ENCODE results near the gene SPEF1. TPM values are rescaled to one million over a fixed set of nuclear protein-coding genes. Genes with fewer than 3 reads are reported as not detected.
A peak's percentile ranks its signal among the peaks of the same experiment; 100 is the strongest.

Gene SPEF1
- total and polyA plus RNA-seq, 2 of the 4 experiments (the other 2 are of a cell fraction) = 0.15 TPM; not detected in 1

DNA sequence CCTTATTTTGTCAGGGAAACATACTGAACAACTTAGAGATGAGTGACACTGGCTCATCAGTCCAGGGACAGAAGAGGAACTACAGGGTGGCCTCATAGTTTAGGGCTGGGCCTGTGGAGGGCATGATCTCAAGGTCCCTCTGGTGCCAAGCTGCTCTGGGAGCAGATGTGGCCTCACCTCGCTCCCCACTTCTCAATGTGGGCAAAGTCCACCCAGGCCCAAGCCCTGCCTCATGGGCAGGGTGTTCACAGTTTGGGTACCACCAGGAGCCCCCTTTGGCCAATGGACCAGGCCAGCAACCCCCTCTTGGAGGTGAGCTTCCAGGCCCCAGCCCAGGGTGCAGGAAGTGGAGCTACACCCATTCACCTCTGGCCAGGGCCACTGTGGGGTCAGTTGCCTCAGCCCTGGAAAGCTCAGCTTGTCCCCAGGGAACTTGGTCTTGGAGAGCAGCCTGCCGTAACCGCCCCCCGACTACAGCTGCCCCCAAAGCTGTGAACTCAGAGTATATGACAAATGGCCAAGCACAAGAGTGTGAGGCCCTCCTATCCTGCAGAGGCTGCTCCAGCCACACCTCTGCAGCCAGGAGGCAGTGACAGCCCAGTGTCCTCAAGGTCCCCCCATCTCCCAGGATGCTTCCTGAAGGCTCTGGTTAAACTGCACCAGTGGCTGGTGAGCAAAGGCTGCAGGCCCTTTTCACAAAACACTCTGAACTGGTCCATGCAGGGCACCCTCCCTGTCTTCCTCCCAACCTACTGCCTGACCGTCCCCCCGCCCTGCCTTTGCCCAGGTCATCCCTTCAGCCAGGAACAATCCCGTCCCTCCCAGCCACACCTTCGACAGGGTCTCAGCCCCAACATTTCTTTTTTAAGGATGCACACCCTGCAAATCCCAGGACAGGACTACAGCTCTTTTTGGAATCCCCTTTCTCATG is 17.3 kb downstream of the SPEF1 start (continued):
- TF ChIP-seq NFE2L2 (IDR thresholded peaks at IDR 0.05; ENCODE audit: low read depth, low read length) (no peak), CEBPB (IDR thresholded peaks at IDR 0.05; ENCODE audit: low read depth, low read length) (no peak)

DNA sequence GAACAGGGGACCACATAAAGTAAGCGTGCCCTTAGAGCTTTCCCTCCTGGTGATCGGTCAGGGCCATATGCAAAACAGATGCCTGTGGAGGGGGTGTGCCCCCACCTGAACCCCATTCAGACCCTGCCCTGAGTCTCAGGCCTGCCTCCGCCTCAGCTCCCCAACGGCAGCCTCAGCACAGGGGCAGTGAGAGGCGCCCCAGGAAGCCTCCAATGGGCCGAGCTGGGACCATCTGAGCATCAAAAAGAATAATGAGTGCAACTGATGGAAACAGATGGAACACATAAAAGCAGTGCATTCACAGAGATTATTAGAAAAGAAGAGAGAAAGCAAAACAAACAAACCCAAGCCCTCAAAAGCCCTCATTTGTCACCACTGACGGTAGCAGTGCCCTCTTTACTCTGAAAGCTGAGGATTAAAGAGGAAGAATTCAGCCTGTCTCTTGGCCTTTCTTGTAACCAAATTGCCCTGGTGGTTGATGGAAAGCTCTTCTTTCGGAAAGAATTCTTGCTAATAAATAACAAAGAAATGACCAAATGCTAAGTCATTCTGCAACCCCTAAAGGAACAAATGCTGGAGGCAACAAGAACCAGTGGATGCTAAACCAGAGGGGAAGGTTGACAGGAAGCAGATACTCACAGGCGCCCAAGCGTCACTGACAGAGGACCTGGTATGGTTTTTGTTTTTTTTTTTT is 20.4 kb downstream of the SPEF1 start:
- intact Hi-C loops (cut with micrococcal nuclease) = no loop called here
- no peak overlapping the region for H3K18ac ChIP-seq (ENCODE audit: low read depth, low read length)
- no peak overlapping the region for H2AFZ ChIP-seq (replicated peaks; ENCODE audit: low read length, poor library complexity)
- no peaks in the 10 kb centered on the region; the same call in 1 of the 2 replicates for H3K4me1 ChIP-seq (ENCODE audit: control insufficient read depth, insufficient read depth, low read length)
- no peak overlapping the region for H2BK20ac ChIP-seq (ENCODE audit: low read depth, low read length)
- dilution Hi-C loops (cut with HindIII; ENCODE audit: low sequenced_read_pairs, unreplicated experiment) = no loop called here
- H2BK120ac ChIP-seq (ENCODE audit: low read depth, low read length) = no peak overlapping the region
- DNase-seq = no peak
- BruUV-seq (replicated peaks) = no TSS peak
- no peak; the same call in 1 of the 2 replicates for ATAC-seq (ENCODE audit: low read depth)
- 86% methylated on average over 2 of the region's 10 CpGs; no CpG with 5 or more reads in 1 of the 2 experiments for WGBS, 2 experiments (ENCODE audit: extremely low coverage in 2 of 2, insufficient read length in 1 of 2)
- H3K9me1 ChIP-seq (ENCODE audit: insufficient read depth, low read length) = peaks cover 5% of the 10 kb centered on the region; the same call in 1 of the 2 replicates
- H4K20me1 ChIP-seq (ENCODE audit: insufficient read depth, low read length) = peaks cover 9% of the 10 kb centered on the region; the same call in 1 of the 2 replicates
- H3K36me3 ChIP-seq (ENCODE audit: control insufficient read depth, insufficient read depth, low read length) = peaks cover 4% of the 10 kb centered on the region; the same call in 1 of the 2 replicates
- no peak overlapping the region for H3K14ac ChIP-seq (replicated peaks; ENCODE audit: low read depth, low read length)
- H2BK5ac ChIP-seq (ENCODE audit: low read depth, low read length, poor library complexity, severe bottlenecking) = no peak overlapping the region
- TF ChIP-seq POLR2A (IDR thresholded peaks at IDR 0.05; ENCODE audit: low read depth, low read length) = no peak
- ChIA-PET CTCF (interaction anchor here (0.8 kb wide), 1 partner anchor 21 kb away, joined by 4 read pairs; the partner anchor contains the start of gene SPEF1), POLR2A (ENCODE audit: unreplicated experiment) (interaction anchor here (0.6 to 1.2 kb wide), 3 partner anchors 8 to 25 kb away, joined by 3 to 8 read pairs (median 3); no protein-coding TSS in a partner anchor)
- H3K4me2 ChIP-seq (ENCODE audit: low read depth, low read length) = no peak overlapping the region
- no peak overlapping the region for H3K27ac ChIP-seq (ENCODE audit: insufficient read depth, low read length)
- H3K4me3 ChIP-seq (ENCODE audit: insufficient read depth, low read depth, low read length) = no peak overlapping the region
- H3K9ac ChIP-seq (ENCODE audit: low read depth, low read length) = no peak overlapping the region
- H3K79me1 ChIP-seq (ENCODE audit: low read depth in 1 of 2, low read length in 2 of 2) = peaks cover 3 to 34% of the 10 kb centered on the region in 2 experiments; a peak in 3 of 4 replicates
- H3K56ac ChIP-seq (ENCODE audit: extremely low read depth, insufficient read depth, low read length) = no peak overlapping the region
- H2BK15ac ChIP-seq (ENCODE audit: low read depth, low read length) = no peak overlapping the region
- H3K23ac ChIP-seq (ENCODE audit: low read depth, low read length) = no peak overlapping the region
- no peaks in the 10 kb centered on the region for H3K27me3 ChIP-seq (ENCODE audit: control insufficient read depth, insufficient read depth, low read length)
- H3K9me3 ChIP-seq (ENCODE audit: control insufficient read depth, insufficient read depth, low read length) = no peaks in the 10 kb centered on the region
- H2AK9ac ChIP-seq (replicated peaks; ENCODE audit: low read depth, low read length, poor library complexity) = no peak overlapping the region
- peak overlapping the region in 1 of 2 experiments; percentile 42; a peak in 1 of 4 replicates for H4K8ac ChIP-seq (ENCODE audit: low read depth in 2 of 2, low read length in 2 of 2)
- no peak overlapping the region for H4K91ac ChIP-seq (ENCODE audit: insufficient read depth, low read depth, low read length)
- no peak overlapping the region for H3K4ac ChIP-seq (ENCODE audit: low read depth, low read length)
- no peak overlapping the region for H4K5ac ChIP-seq (ENCODE audit: low read depth, low read length)
- in situ Hi-C loops (cut with MboI; ENCODE audit: low sequenced_read_pairs) = no loop called here
- no peak overlapping the region for H2AK5ac ChIP-seq (ENCODE audit: low read depth, low read length)

All from IMR-90 (cell line).